Suprapubic skin (tissue), 4 donors: ENCODE data around the gene ALDH1A2.

Experiments
- EP300 ChIP-seq: sonication (generic); formaldehyde crosslinking; IDR thresholded peaks from one replicate; pipeline ENCODE4 v1.6.1; 2017; ENCODE audit warnings: antibody characterized with exemption
- POLR2A ChIP-seq, 2 donors: fragments of 450-650 bp; IDR thresholded peaks; one replicate each; pipeline ENCODE4 v1.6.1; 2017; ENCODE audit warnings: antibody characterized with exemption in 2 of 2, mild to moderate bottlenecking in 2 of 2, moderate library complexity in 2 of 2
- POLR2AphosphoS5 ChIP-seq, 3 donors: sonication (generic); formaldehyde crosslinking; IDR thresholded peaks; one replicate each; pipeline ENCODE4 v1.6.1; 2017; ENCODE audit warnings: antibody characterized with exemption in 3 of 3
- TF ChIP-seq, protein P1 (sequence below), 2 donors: fragments of 200-600 bp in 1 of 2; fragments of 450-650 bp in 1 of 2; sonication (generic) in 1 of 2; IDR thresholded peaks; one replicate each; pipeline ENCODE4 v1.5.1; 2016 to 2019; ENCODE audit warnings: antibody characterized with exemption in 2 of 2, mild to moderate bottlenecking in 1 of 2, moderate library complexity in 1 of 2

DNA sequence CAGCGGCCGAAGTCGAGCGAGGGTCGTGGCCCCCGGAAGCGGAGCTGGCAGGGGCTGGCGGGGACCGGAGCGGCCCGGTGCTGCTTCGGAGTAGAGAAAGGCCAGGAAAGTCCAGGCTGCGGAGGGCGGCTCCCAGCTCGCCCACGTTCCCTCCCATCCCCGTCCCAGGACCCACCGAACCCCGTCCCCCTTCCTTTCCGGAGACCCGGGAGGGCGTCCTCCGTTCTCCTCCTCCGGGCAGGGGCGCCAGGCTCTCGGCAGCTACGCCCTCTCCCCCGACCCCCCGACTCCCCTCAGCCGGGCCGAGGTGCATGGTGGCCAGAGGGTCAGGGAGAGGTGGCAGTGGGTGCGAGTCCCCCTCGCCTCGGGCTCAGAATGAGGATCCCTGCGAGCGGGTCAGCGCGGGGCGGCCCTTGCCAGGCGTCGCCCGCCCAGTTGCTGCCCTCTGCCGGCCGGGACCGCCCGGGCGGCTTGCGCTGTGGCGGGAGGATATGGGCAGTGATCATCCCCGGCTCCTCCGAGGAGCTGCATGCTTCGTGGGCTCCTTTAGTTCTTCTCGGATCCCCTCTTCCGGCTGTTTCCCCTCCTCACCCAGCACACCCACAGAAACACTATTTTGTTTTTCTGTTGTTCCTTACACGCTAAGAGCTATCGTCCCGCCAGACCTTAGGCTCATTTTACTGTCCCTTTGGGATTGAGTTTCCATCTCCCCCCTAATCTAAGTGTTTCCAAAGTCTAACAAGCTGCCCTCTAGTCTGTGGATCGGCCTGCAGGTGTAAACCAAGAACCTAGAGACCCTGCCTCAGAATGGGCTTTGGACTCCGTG is 744 bp upstream of the ALDH1A2 start:
- TF ChIP-seq, protein P1, sequence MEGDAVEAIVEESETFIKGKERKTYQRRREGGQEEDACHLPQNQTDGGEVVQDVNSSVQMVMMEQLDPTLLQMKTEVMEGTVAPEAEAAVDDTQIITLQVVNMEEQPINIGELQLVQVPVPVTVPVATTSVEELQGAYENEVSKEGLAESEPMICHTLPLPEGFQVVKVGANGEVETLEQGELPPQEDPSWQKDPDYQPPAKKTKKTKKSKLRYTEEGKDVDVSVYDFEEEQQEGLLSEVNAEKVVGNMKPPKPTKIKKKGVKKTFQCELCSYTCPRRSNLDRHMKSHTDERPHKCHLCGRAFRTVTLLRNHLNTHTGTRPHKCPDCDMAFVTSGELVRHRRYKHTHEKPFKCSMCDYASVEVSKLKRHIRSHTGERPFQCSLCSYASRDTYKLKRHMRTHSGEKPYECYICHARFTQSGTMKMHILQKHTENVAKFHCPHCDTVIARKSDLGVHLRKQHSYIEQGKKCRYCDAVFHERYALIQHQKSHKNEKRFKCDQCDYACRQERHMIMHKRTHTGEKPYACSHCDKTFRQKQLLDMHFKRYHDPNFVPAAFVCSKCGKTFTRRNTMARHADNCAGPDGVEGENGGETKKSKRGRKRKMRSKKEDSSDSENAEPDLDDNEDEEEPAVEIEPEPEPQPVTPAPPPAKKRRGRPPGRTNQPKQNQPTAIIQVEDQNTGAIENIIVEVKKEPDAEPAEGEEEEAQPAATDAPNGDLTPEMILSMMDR (IDR thresholded peaks at IDR 0.05): peak; percentile 34 to 83
- TF ChIP-seq POLR2A (IDR thresholded peaks at IDR 0.05): no peak
- no peak for TF ChIP-seq EP300
- no peak for TF ChIP-seq POLR2AphosphoS5 (IDR thresholded peaks at IDR 0.05)
